ENCODE measurements around the gene STAB2.

The STAB2 gene

DNA sequence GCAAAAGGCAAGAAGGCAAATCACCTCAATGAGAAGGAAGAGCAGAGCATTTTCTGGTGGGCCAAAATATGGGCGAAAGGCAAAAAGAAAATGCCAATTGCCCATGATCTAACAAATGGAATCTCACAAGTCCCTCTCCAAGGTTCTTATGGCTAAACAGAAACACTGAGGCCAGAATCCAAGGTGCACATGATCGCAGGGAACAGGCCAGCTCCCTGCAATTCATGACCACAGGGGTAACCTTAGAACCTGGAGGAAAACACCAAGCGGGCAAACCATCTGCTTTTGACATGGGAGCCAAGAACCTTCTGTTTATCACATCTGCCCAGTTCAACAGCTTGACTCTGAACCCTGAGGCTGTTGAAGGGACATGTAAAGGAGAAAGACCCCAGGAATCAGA is 193.9 kb downstream of the STAB2 start:
- Histone ChIP-seq H4K20me1 (ENCODE audit: control insufficient read depth, insufficient read depth, low read depth, low read length) (no peaks in the 10 kb centered on the region), H3F3A (ENCODE audit: control insufficient read depth, insufficient read depth) (no peaks in the 10 kb centered on the region), H3K79me2 (ENCODE audit: control insufficient read depth, low read length) (no peaks in the 10 kb centered on the region), H3K9me2 (replicated peaks; ENCODE audit: control insufficient read depth, low read length) (no peaks in the 10 kb centered on the region), H3K9me3 (ENCODE audit: control insufficient read depth, insufficient read depth, low read length) (no peaks in the 10 kb centered on the region), H3K4me2 (ENCODE audit: low read length) (no peak overlapping the region), H3K27ac (ENCODE audit: low read depth, low read length) (no peak overlapping the region), H3K4me3 (ENCODE audit: low read length) (no peak overlapping the region), H3K4me1 (ENCODE audit: control insufficient read depth, low read length) (no peaks in the 10 kb centered on the region), H3K27me3 (ENCODE audit: control insufficient read depth, low read length) (no peaks in the 10 kb centered on the region), H3K36me3 (ENCODE audit: control insufficient read depth, low read length) (no peaks in the 10 kb centered on the region)
- TF ChIP-seq, protein P1, sequence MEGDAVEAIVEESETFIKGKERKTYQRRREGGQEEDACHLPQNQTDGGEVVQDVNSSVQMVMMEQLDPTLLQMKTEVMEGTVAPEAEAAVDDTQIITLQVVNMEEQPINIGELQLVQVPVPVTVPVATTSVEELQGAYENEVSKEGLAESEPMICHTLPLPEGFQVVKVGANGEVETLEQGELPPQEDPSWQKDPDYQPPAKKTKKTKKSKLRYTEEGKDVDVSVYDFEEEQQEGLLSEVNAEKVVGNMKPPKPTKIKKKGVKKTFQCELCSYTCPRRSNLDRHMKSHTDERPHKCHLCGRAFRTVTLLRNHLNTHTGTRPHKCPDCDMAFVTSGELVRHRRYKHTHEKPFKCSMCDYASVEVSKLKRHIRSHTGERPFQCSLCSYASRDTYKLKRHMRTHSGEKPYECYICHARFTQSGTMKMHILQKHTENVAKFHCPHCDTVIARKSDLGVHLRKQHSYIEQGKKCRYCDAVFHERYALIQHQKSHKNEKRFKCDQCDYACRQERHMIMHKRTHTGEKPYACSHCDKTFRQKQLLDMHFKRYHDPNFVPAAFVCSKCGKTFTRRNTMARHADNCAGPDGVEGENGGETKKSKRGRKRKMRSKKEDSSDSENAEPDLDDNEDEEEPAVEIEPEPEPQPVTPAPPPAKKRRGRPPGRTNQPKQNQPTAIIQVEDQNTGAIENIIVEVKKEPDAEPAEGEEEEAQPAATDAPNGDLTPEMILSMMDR (IDR thresholded peaks at IDR 0.05; ENCODE audit: low read depth, low read length, poor library complexity, severe bottlenecking), result no peak
- no peak for TF ChIP-seq EZH2phosphoT487 (IDR thresholded peaks at IDR 0.05; ENCODE audit: borderline replicate concordance, low read length)

DNA sequence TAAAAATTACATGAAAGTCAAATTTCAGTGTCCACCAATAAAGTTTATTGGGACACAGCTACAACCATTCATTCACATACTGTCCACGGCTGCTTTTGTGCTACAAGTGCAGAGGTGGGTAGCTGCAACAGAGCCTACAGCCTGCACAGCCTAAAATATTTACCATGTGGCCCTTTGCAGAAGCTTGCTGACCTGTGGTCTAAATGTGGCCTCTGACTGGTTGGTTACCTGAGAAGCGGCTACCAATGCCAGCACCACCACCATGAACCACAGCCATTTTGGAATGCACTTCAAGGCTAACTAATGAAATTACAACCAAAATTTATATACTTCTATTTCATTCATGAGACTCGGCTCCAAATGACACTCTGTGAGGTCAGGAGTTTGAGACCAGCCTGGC is 195.3 kb downstream of the STAB2 start:
- no peak overlapping the region for H3K4me3 ChIP-seq (ENCODE audit: low read length)
- TF ChIP-seq, protein P1 (IDR thresholded peaks at IDR 0.05; ENCODE audit: low read depth, low read length, poor library complexity, severe bottlenecking), result no peak
- TF ChIP-seq EZH2phosphoT487 (IDR thresholded peaks at IDR 0.05; ENCODE audit: borderline replicate concordance, low read length), result no peak
- H3K36me3 ChIP-seq (ENCODE audit: control insufficient read depth, low read length), result no peaks in the 10 kb centered on the region
- no peaks in the 10 kb centered on the region for H3K27me3 ChIP-seq (ENCODE audit: control insufficient read depth, low read length)
- no peaks in the 10 kb centered on the region for H3K79me2 ChIP-seq (ENCODE audit: control insufficient read depth, low read length)
- H3K4me1 ChIP-seq (ENCODE audit: control insufficient read depth, low read length), result no peaks in the 10 kb centered on the region
- H3K9me3 ChIP-seq (ENCODE audit: control insufficient read depth, insufficient read depth, low read length), result no peaks in the 10 kb centered on the region
- no peaks in the 10 kb centered on the region for H3F3A ChIP-seq (ENCODE audit: control insufficient read depth, insufficient read depth)
- H3K4me2 ChIP-seq (ENCODE audit: low read length), result no peak overlapping the region
- no peak overlapping the region for H3K27ac ChIP-seq (ENCODE audit: low read depth, low read length)
- no peaks in the 10 kb centered on the region for H4K20me1 ChIP-seq (ENCODE audit: control insufficient read depth, insufficient read depth, low read depth, low read length)
- no peaks in the 10 kb centered on the region for H3K9me2 ChIP-seq (replicated peaks; ENCODE audit: control insufficient read depth, low read length)

DNA sequence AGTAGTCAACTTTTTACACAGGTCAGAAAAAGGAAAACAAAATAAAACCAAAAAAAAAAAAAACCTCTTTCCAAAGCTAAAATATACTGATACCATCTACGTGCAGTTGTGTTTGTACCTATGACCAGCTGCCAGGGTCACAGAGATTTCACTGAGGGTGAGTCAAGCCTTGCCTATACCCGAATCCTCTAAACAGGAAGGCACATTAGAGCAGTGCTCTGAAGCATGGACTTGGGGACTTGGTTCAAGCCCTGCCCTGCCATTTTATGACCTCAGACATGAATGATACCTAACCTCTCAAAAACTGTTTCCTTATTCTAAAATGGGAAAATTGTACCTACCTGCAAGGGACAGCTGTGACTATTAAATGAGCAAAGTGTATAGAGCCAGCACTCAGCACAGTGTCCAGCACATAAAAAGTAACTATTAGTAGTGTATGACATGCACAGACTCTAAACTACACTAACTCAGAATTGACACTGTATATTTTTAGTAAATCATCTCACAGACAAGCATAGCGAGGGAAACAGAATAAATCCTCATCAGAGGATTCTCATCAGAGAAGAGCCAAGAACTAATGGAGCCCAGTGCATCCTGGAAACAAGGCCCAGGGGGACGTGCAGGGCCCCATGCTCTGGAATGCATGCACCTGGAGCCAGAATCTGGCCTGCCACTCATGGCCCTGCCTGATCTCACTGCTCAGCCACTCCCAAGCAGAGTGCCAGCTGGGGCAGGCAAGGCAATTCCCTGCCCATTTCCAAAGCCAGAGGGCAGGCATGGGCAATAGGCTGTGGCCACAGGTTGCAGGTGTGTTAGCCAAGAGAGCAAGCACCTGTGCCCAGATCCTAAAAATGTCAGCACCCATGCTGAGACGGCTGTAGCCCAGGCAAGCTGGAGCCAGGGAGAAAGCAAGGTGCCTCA is 196.9 kb downstream of the STAB2 start:
- no peaks in the 10 kb centered on the region for H3K27me3 ChIP-seq (ENCODE audit: control insufficient read depth, low read length)
- H3K36me3 ChIP-seq (ENCODE audit: control insufficient read depth, low read length), result no peaks in the 10 kb centered on the region
- no peaks in the 10 kb centered on the region for H3K9me3 ChIP-seq (ENCODE audit: control insufficient read depth, insufficient read depth, low read length)
- no peak overlapping the region for H3K4me3 ChIP-seq (ENCODE audit: low read length)
- H3K4me1 ChIP-seq (ENCODE audit: control insufficient read depth, low read length), result no peaks in the 10 kb centered on the region
- no peak overlapping the region for H3K4me2 ChIP-seq (ENCODE audit: low read length)
- TF ChIP-seq EZH2phosphoT487 (IDR thresholded peaks at IDR 0.05; ENCODE audit: borderline replicate concordance, low read length), result no peak
- TF ChIP-seq, protein P1 (IDR thresholded peaks at IDR 0.05; ENCODE audit: low read depth, low read length, poor library complexity, severe bottlenecking), result no peak
- H3F3A ChIP-seq (ENCODE audit: control insufficient read depth, insufficient read depth), result no peaks in the 10 kb centered on the region
- H4K20me1 ChIP-seq (ENCODE audit: control insufficient read depth, insufficient read depth, low read depth, low read length), result no peaks in the 10 kb centered on the region
- no peaks in the 10 kb centered on the region for H3K79me2 ChIP-seq (ENCODE audit: control insufficient read depth, low read length)
- H3K27ac ChIP-seq (ENCODE audit: low read depth, low read length), result no peak overlapping the region
- no peaks in the 10 kb centered on the region for H3K9me2 ChIP-seq (replicated peaks; ENCODE audit: control insufficient read depth, low read length)

All from DOHH2 (cell line).